ENCODE results near the gene ERCC2. TPM values are rescaled to one million over a fixed set of nuclear protein-coding genes. Genes with fewer than 3 reads are reported as not detected.

The ERCC2 gene
- total and polyA plus RNA-seq, 2 experiments from 2014 or later: 33.3 to 81.1 TPM

DNA sequence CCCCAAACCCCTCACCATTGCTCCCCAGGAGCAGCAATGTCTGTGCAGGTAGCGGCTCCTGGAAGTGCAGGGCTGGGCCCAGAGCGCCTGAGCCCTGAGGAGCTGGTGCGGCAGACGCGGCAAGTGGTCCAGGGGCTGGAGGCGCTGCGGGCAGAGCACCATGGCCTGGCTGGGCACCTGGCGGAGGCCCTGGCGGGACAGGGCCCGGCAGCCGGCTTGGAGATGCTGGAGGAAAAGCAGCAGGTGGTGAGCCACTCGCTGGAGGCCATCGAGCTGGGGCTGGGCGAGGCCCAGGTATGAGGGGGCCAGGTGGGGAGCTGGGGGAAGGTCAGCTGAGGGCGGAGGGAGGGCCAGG, 24.9 kb downstream of the ERCC2 start (continued):
- TF ChIP-seq, protein P1, sequence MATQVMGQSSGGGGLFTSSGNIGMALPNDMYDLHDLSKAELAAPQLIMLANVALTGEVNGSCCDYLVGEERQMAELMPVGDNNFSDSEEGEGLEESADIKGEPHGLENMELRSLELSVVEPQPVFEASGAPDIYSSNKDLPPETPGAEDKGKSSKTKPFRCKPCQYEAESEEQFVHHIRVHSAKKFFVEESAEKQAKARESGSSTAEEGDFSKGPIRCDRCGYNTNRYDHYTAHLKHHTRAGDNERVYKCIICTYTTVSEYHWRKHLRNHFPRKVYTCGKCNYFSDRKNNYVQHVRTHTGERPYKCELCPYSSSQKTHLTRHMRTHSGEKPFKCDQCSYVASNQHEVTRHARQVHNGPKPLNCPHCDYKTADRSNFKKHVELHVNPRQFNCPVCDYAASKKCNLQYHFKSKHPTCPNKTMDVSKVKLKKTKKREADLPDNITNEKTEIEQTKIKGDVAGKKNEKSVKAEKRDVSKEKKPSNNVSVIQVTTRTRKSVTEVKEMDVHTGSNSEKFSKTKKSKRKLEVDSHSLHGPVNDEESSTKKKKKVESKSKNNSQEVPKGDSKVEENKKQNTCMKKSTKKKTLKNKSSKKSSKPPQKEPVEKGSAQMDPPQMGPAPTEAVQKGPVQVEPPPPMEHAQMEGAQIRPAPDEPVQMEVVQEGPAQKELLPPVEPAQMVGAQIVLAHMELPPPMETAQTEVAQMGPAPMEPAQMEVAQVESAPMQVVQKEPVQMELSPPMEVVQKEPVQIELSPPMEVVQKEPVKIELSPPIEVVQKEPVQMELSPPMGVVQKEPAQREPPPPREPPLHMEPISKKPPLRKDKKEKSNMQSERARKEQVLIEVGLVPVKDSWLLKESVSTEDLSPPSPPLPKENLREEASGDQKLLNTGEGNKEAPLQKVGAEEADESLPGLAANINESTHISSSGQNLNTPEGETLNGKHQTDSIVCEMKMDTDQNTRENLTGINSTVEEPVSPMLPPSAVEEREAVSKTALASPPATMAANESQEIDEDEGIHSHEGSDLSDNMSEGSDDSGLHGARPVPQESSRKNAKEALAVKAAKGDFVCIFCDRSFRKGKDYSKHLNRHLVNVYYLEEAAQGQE (IDR thresholded peaks at IDR 0.05; ENCODE audit: unreplicated experiment): no peak
- TF ChIP-seq EZH2 (IDR thresholded peaks at IDR 0.05; ENCODE audit: low read depth, unreplicated experiment) (no peak), ZNF114 (CRISPR knock-in tag; IDR thresholded peaks at IDR 0.05) (no peak), CREB1 (CRISPR knock-in tag; IDR thresholded peaks at IDR 0.05; ENCODE audit: low read depth) (no peak)

DNA sequence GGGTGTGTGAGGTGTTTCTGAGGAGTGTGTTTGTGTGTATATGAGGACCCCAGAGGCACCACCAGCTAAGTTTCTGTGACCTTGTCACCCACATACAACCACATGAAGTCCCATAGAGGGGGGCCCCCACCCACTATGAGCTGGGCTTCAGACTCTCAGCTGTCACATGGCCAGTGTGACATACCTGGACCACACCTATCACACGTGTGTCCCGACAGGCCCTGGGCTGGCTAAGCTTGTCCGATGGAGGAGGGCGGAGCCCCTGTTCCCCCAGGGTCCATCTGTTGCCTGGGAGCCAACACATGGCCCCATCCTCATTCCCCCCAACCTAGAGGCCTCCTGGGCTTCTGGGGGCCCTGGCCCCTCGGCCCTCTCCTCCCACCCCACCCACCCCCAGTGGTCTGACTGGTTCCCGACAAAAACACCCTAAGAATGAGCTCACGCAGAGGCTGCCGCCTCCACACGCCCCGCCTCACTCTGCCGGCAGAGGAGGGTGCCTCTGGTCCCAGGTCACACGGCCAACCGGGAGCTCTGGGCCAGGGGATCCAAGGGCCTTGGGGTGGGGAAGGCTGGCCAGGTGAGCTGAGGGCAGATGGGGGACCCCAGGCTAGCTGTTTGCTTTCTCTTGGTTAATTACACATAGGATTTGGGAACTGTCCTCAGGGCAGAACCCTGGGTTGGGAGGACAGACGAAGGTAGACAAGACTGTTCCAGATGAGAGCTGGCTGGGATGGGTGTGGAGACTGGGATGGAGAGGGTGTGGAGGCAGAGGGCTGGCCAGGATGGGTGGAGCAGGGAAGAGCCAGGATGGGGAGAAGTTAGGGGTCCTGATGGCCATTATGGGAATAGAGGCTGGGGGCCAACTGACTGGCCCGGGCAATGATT, 25.5 kb downstream of the ERCC2 start:
- peaks cover 12% of the 10 kb centered on the region for H3K27me3 Mint-ChIP-seq (ENCODE audit: insufficient read depth, low read depth, poor library complexity)
- H3K4me1 Mint-ChIP-seq: peaks cover 2% of the 10 kb centered on the region; the same call in 2 of the 3 replicates
- H3K36me3 Mint-ChIP-seq (ENCODE audit: low read depth): peaks cover 8% of the 10 kb centered on the region
- H3K27me3 ChIP-seq (ENCODE audit: insufficient read depth): peaks cover 23% of the 10 kb centered on the region
- no peaks in the 10 kb centered on the region for H3K9me3 Mint-ChIP-seq
- H3K27ac ChIP-seq (ENCODE audit: low read depth): no peak overlapping the region
- no peaks in the 10 kb centered on the region for H3K79me2 ChIP-seq (replicated peaks; ENCODE audit: insufficient read depth)
- no peaks in the 10 kb centered on the region for H3K36me3 ChIP-seq (ENCODE audit: insufficient read depth)
- no peak overlapping the region for H3K27ac Mint-ChIP-seq
- ATAC-seq (no peak), DNase-seq (ENCODE audit: low spot score) (no peak)
- no peak overlapping the region for H3K4me2 ChIP-seq
- no peak overlapping the region for H3K4me3 Mint-ChIP-seq
- no peaks in the 10 kb centered on the region for H3K4me1 ChIP-seq (ENCODE audit: insufficient read depth)
- no peak overlapping the region for H3K4me3 ChIP-seq
- H2AFZ ChIP-seq: no peak overlapping the region
- H4K20me1 ChIP-seq (replicated peaks; ENCODE audit: insufficient read depth): no peaks in the 10 kb centered on the region
- TF ChIP-seq EZH2 (IDR thresholded peaks at IDR 0.05; ENCODE audit: low read depth, unreplicated experiment): no peak
- TF ChIP-seq ZNF114 (CRISPR knock-in tag; IDR thresholded peaks at IDR 0.05): no peak
- no peak for TF ChIP-seq CREB1 (CRISPR knock-in tag; IDR thresholded peaks at IDR 0.05; ENCODE audit: low read depth)
- H3K9me2 ChIP-seq (ENCODE audit: insufficient read depth): no peaks in the 10 kb centered on the region
- H3F3A ChIP-seq (replicated peaks; ENCODE audit: low read depth): peaks cover 6% of the 10 kb centered on the region; the same call in 1 of the 2 replicates

DNA sequence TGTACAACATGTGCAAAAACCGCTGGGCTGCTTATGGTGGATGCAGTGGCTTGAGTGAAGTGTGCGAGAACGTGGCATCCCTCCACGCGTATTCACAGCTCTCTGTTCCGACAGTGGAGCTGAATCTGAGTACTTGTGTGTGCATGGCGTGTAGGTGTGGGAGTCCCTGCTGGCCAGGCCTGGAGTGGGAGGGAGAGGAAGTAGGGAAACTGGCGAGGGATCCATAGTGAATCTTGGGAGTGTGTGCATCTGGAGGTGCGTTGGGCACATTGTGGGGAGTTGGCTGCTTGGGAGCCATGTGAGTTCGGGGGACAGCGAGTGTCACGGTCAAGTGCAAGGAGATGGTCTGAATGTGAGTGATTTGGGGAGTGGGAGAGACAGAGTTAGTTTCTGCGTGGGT, 27.5 kb downstream of the ERCC2 start:
- ATAC-seq: no peak
- TF ChIP-seq EZH2phosphoT487 (IDR thresholded peaks at IDR 0.05; ENCODE audit: unreplicated experiment) (no peak), JUNB (IDR thresholded peaks at IDR 0.05; ENCODE audit: unreplicated experiment) (no peak), NANOG (IDR thresholded peaks at IDR 0.05; ENCODE audit: borderline replicate concordance) (no peak)

More for the DNA sequence above, 27.5 kb downstream of the ERCC2 start:
- H2AFZ ChIP-seq: no peak overlapping the region
- H3F3A ChIP-seq (replicated peaks; ENCODE audit: low read depth): peaks cover 9% of the 10 kb centered on the region; the same call in 1 of the 2 replicates
- no peak overlapping the region for H3K27ac Mint-ChIP-seq
- H3K9me3 Mint-ChIP-seq: no peaks in the 10 kb centered on the region
- no peak overlapping the region for H3K4me3 ChIP-seq
- peaks cover 27% of the 10 kb centered on the region for H3K27me3 ChIP-seq (ENCODE audit: insufficient read depth)
- no peaks in the 10 kb centered on the region for H3K36me3 ChIP-seq (ENCODE audit: insufficient read depth)
- no peak overlapping the region for H3K4me3 Mint-ChIP-seq
- H4K20me1 ChIP-seq (replicated peaks; ENCODE audit: insufficient read depth): no peaks in the 10 kb centered on the region
- H3K4me1 Mint-ChIP-seq: peaks cover 2% of the 10 kb centered on the region; the same call in 1 of the 3 replicates
- DNase-seq (ENCODE audit: low spot score): no peak
- no peaks in the 10 kb centered on the region for H3K9me2 ChIP-seq (ENCODE audit: insufficient read depth)
- H3K79me2 ChIP-seq (replicated peaks; ENCODE audit: insufficient read depth): no peaks in the 10 kb centered on the region
- H3K36me3 Mint-ChIP-seq (ENCODE audit: low read depth): peaks cover 3% of the 10 kb centered on the region; the same call in 1 of the 3 replicates
- no peaks in the 10 kb centered on the region for H3K4me1 ChIP-seq (ENCODE audit: insufficient read depth)
- H3K4me2 ChIP-seq: no peak overlapping the region
- peaks cover 19% of the 10 kb centered on the region for H3K27me3 Mint-ChIP-seq (ENCODE audit: insufficient read depth, low read depth, poor library complexity)
- no peak overlapping the region for H3K27ac ChIP-seq (ENCODE audit: low read depth)

Data from GM23338 (cell line).